HG02852 (cell line): ENCODE data around the gene C9orf85.

Source experiments
- ATAC-seq: cut with Tn5 transposase; IDR thresholded peaks from one replicate; pipeline ENCODE4 v1.9.1; 2021; ENCODE audit warnings: mild to moderate bottlenecking, moderate library complexity; ENCODE audit not compliant: unreplicated experiment

The C9orf85 gene

DNA sequence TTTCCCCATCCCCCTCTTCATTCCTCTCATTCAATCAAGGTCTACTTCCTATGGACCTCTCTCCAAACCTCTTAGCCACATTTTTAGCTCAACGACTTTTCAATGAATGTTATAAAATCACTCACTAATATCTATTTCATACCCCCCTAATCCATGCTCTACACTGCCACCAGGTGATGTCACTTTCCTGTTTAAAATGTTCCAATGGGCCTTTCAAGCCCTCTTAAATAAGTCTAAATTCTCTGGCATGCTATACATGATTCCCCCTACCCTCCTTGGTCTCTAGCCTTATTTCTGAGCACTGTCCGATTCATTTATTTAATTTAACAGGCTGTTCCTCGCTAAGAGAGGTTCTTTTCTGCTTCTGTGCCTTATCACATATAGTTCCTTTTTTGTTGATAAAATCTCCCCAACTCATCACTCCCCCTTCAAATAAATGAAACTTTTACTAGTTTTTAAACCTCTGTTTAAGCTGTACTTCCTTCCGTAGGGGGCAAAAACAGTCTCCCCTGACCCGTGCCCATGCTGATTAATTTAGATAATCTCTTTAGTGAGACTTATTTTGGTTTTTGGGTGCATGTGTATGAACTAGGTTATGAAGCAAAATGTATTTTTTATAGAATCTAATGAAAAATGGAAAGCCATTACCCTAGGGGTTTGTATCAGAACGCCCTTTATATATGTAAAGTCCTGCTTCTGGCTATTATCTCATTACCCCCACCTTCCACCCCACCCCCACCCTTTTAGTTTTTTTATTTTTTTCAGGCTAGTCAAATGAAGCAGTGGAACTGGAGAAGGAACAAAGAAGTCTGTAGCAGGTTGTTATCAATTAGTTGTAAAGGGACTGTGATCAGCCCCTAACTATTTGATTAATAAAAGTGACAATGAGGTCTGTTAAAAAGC is 9.5 kb upstream of the C9orf85 start:
- no peak for ATAC-seq

DNA sequence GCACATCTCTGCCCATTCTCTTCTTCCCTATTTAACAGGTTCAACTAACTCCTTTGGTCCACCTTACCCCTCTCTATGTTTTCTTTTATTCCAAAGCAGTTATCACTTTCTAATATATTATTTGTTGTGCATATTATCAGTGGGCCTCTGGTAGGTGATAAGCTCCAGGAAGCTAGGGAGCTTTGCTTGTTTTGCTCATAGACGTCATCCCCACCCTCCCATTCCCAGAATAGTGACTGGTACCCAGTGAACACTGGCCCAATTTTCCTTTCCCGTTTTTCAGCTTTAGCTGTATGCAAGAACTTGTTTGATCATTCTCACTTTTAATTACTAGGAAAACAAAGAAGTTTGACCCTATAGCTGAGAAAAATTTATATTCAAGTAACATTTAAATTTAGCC is 7.4 kb upstream of the C9orf85 start:
- no peak for ATAC-seq

DNA sequence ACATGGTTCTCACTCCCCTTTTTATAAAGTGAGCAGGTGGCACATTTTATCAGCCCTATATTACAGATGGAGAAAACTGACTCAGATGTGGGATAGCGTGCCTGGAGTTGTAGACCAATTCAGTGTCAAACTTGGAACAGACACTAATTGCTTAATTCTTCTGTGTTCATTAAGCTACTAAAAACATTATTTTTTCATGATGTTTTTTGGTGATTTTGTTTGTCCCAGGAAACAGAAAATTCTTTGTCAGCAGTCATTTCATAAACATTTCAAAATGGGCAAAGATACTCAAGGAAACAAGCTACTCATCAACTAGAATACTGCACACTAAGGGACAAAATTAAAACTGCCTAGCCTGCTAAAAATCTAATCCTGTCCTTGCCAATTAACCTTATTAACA is 2.6 kb upstream of the C9orf85 start:
- ATAC-seq = no peak

DNA sequence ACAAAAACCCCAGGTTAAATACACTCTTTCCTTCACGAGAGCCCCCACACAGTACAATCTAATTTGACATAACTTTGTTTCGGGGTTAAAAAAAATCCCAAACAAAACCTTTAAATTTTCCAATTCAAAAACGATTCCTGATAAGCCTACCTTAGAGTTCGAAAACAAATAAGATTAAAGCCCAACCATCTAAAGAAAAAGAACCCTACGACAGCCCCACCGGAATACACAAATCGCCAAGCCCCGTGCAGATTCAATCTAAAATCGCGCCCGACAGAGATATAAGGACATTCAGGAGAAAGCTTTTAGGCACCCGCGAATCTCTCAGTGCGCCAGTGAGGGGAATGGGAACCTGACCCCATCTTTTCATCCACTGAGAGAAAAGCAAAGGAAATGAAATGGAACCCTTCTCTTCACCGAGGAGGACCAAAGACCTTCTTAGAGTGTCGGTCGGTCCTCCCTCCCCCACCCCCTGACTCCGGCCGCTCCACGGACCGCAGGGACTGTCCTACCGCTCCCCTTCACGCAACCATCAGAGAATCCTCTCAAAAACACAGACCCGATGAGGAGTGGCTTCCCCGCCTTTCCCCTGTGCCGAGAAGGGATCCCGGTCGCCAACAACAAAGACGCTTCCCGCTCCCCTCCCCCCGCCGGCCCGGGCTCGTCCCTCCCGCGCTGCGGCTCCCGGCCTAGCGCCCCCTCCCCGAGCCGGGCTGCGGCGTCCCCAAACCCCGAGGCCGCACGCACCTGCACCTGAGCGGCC is 1.4 kb upstream of the C9orf85 start:
- peak; percentile 0 for ATAC-seq

DNA sequence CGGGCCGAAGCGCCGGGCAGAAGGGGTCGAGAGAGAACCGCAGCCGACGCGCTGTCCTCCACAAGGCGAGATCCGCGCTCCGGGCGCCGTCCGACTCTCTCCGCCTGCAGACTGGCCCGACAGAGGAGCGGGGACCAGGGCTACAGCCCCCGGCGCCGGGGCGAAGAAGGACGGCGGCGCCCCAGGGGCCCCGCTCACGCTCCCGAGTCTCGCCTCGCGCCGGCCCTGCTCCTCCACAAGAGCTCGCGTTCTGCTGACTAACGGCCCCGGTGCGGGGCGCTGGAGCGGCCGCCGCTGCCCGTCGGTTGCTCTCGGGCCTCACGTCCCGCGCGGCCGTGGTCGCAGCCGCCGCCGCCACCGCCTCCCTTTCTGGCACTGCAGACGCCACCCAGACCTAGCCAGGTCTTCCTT is 784 bp upstream of the C9orf85 start:
- peak; percentile 16 for ATAC-seq

DNA sequence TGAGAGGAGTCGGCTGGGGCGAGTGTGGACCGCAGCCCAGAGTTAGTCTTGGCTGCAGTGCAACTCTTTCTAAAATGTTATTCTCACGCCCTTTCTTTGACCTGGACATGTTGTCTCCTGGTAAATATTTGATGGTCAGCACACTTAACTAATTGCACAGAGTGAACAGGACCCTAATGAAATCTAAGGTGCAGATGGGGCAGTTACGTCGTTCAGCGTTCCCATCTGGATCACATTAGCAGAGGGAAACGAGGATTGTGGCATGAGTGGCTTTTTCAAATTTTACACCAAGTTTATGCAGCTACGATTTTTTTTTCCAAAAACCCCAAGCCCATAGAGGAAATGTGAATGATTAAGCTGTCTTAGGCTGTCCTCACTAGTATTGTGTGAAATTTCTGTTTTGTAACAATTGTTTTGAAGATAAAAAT is 483 bp downstream of the C9orf85 start:
- no peak for ATAC-seq

DNA sequence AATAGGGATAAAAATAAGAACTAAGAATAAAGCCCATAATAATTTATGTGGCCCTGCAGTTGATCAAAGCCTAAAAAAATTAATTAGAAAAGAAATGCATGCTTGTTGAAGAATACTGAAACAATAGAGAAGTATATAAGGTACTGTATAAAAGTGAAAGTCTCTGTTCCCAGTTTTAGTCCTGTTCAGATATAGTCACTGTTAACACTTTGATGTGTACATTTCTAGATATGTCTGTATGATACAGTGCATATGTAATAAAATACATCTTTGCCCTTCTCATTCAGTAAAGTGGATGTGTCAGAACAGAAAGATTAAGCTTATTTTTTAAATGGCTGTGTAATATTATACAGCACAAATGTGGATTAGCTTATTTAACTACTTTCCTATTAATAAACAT is 4.1 kb downstream of the C9orf85 start:
- ATAC-seq = no peak

DNA sequence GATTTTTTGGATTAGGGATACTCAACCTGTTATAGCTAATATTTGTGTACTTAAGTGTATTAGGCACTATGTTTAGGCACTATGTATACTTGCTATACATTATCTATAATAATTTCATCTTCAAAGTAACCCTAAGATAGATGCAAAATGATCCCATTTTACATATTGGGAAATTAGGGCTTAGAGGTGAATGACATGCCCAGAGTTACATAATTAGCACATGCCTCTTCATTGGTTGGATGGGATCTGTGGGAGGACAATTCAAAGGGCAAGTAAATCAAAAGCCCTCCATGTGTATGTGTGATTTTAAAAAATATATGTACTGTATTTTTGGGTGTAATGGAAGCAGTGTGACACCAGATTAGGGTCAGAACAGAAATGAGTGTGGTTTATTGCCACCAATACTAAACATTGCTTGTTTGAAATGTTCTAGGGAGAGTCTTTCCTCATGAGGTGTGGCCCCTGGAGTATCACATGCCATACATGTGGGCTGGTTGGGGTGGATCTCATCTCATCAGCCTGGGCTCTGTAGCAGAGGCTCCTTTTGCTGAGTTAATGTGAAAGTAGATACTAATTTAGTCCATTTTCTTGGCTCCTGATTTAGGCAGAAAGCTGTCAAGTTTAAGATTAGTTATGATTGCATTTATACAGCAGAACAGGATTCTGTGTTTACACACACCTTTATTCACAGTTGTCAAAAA is 5.5 kb downstream of the C9orf85 start:
- peak; percentile 92 for ATAC-seq

DNA sequence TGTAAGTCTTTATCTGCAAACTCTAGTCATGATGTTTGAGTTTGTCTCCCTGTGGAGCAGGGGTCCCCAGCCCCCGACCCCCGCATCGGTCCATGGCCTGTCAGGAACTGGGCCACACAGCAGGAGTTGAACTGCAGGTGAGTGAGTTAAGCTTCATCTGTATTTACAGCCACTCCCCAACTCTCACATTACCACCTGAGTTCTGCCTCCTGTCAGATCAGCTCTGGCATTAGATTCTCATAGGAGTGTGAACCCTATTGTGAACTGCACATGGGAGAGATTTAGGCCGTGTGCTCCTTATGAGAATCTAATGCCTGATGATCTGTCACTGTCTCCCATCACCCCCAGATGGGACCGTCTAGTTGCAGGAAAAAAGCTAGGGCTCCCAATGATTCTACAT is 7.0 kb downstream of the C9orf85 start:
- no peak for ATAC-seq

DNA sequence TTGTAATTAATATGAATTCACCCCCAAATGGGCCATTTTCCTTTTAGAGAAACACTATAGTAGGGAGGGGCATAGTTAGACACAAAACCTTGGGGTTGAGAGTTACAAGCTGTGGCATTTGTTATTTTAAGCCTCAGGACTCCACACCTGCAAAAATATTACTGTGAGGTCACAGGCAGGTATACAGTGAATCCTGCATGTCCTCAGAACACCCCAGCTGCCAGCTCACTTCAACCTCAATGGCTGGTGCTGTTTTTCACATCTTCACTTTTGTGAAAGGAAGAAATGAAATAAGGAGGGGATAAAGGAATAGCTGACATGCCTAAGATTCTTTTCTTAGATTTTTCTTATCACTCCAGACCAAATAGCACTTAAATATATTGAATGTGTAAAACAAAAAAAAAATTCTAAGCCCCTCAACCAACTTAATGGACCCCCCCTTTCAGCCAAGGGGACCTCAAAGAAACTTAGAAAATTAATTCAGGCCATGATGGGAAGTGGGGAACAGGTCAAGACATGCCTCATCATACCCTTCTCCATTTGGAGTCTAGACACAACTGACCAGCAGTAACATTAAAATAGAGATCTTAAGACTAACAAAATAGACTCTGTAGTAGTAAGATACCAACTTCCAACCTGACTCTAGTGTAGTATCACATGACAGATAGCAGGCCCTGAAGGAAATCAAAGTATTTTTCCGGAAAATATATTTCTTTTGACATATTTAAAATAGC is 9.2 kb downstream of the C9orf85 start:
- no peak for ATAC-seq

DNA sequence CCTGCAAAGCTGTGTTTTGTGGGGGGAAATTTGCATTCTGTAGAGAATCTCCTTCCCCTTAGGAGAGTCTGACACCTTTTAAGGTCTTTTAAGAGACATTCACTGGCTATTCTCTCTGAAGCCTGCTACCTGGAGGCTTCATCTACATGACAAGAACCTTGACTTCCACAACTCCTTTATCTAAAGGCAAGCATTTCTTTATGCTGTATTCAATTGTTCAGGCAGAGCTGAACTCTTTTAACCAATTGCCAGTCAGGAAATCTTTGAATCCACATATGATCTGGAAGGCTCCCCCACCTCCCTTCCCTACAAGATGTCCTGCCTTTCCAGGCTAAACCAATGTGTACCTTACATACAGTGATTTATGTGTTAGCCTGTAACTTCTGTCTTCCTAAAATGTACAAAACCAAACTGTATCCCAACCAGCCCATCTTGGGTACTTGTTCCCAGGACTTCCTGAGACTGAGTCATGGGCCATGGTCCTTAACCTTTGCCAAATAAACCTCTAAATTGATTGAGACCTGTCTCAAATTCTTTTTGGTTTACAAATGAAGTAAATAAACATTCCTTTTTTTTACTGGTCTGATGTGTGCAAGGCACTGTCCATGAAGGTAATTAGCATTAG is 9.9 kb downstream of the C9orf85 start:
- no peak for ATAC-seq

DNA sequence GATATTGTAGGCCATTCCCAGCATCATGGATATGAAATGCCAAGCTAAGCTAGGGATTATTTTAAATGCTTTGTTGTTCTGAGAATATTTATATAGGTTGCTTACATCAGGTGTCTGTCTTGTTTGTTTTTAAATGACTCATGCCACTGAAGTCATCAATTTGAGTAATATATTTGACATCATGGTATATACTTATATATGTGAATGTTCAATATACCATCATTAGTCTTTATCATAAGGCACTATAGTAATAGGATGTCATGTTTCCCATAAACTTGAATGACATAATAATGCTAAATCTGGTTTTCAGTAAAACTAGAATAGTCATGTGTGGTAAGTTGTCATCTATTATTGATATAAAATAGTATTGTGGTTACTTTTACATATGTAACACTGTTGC is 13.1 kb downstream of the C9orf85 start:
- ATAC-seq = no peak

DNA sequence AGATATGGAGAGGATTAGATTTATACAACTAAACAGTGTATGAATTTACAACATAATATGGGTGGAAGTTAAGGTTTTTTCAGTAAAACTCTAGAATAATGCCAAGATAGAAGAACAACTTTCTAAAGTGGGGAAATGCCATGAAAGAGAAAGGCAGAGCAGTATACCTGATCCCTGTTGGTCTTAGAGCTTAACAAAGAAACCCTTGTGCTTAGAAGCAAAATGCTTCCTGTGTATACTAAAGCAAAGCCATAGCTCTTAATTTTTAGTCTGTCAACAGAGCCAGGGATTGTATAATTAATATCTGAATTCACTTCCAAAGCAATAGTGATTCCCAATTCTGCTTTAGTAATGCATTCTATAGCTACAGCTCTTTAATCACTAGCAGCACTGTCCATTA is 14.4 kb downstream of the C9orf85 start:
- no peak for ATAC-seq

DNA sequence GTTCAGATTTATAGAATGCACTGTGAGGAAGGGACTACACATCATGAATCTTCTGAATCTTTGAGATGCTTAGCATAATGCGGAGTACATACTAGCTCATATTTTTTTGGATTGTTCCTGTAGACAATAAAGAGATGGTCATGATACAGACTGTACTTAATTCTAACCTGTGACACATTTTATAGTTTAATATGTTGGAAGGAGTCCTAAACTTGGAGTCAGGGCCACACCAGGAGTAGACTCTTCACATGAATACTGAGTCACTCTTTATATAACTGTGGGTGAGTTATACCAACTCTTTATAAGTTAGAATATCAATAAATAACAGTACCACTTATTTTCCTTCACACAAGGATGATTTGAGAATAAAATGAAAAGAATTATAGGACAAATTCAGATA is 16.9 kb downstream of the C9orf85 start:
- ATAC-seq = no peak

DNA sequence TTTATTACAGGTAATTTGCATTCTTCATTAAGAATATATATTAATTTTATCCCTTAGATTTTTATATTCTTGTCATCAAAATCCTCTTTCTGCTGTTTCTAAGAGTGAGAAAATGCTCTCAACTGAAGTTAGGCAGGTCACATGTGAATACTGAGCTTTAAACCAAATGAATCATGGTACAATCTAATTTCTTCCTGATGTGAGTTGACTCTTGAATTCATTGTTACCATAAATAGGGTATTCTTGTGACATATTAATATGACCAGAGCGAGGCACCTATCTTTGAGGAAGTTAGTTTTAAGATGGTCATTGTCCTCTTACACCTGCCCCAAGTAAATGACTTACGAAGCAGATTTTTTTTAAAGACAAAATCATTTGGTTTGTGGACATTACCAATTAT is 17.4 kb downstream of the C9orf85 start:
- ATAC-seq = no peak

DNA sequence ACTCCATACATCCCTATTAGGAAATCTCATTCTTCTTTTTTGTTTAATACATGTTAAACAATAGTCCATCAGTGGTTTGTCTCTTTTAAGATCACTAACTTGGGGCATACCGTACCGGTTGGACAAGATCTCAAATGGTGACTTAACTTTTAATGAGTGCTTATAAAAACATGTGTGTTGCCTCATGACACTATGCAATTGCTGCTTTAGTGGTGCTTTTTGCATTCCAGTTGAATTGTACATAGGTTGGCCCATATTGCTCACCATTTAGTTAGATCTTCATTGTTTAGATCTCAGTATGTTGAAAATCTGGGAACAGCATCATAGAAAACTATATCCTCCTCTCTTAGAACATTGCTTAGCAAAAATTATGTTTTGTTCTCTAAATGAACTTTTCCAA is 17.8 kb downstream of the C9orf85 start:
- no peak for ATAC-seq

DNA sequence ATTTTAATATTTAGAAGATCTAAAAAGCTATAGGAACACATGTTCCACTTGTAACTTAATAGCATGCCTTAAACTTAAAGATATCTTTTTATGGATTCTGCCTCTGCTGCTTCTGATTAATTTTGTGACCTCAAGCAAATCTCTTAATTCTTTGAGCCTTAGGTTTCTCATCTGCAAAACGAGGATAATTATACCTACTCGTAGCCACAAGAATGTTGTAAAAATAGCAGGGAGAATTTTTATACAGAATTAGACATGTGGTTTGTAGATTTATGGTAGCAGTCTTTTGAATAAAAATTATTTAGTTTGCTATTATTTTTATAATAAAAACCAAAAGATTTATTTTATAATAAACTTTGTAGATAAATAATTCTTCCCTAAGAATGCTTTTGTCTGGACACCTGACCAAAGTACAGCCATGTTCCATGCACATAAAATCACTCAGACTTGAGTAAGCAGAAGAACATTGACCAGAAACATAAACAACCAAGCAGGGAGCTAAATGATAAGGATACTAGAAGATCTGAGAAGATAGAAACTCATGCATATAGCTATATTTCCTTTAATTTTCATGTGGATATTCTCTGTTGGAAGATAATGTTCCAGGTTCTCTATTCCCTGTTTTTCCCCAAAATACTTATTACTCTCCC is 18.5 kb downstream of the C9orf85 start:
- no peak for ATAC-seq

DNA sequence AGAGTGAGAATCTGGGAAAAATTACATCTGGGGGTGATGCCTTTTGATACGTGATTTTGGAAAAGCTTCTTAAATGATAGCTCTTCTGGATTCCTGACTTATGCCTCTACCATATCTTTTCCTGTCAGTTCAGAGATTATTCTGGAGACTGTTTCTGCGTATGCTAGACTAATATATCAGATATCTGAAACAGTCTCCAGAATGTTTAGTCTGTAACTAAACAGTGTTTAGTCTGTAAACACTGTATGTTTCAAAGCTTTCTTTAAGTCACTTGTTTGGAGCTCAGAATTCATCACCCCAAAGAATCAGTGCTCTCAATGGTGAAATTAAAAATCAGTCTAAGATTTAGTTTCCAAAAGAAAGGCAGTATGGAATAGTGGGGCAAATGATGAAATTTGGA is 19.7 kb downstream of the C9orf85 start:
- ATAC-seq = no peak

DNA sequence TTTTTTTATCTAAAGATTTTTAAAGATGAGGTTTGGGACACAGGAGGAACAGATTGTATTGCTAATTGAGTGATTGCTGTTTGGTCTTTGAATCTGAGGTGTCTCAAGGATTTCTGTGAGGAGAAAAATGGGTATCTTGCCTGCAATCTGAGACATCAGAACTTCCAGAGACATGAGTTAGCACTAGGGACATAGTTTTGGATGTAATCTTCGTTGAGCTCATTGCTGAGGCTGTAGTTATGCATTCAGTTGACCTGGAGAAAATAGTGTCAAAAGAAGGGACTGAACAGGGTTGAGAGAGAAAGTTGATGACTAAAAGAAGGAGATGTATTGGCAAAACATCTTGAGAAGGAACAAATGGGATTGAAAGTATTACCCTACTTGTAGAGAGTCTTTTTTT is 24.6 kb downstream of the C9orf85 start:
- no peak for ATAC-seq

DNA sequence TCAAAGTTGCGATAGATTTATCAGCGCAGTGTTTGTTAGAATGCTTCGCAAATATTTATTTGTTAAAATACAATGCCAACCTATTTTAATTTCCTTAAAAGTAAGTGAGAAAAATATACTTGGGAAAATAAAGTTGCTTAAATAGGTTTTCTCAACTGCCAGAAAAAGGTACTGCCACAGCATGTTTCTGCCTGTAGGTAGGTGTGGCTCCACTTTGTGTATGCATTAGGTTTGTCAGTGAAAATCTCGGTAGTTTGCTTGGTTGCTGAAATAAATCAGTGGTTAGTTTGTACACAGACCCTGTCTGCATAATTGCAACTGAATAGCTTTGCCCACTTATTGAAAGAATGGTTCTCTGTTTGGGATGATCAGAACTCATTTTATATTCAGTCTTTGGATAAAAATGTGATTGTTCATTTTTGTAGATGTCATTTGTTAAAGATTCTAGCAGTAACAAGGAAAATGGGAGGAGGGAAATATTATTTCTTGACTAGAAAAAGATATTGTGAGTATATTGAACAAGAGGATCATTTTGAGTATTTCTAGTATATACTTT is 25.7 kb downstream of the C9orf85 start:
- no peak for ATAC-seq
